GM12801 (cell line): ENCODE data around the gene TSPAN11.

ENCODE experiments used
- TF ChIP-seq, protein P1 (sequence below): IDR thresholded peaks from one replicate; pipeline ENCODE4 v1.5.1; 2011; ENCODE audit warnings: control low read depth; ENCODE audit not compliant: insufficient read length; ENCODE audit errors: extremely low read depth

Gene TSPAN11

GRCh38 chr12:30963709-30964564 lies 37.4 kb downstream of the TSPAN11 start:
- TF ChIP-seq, protein P1, sequence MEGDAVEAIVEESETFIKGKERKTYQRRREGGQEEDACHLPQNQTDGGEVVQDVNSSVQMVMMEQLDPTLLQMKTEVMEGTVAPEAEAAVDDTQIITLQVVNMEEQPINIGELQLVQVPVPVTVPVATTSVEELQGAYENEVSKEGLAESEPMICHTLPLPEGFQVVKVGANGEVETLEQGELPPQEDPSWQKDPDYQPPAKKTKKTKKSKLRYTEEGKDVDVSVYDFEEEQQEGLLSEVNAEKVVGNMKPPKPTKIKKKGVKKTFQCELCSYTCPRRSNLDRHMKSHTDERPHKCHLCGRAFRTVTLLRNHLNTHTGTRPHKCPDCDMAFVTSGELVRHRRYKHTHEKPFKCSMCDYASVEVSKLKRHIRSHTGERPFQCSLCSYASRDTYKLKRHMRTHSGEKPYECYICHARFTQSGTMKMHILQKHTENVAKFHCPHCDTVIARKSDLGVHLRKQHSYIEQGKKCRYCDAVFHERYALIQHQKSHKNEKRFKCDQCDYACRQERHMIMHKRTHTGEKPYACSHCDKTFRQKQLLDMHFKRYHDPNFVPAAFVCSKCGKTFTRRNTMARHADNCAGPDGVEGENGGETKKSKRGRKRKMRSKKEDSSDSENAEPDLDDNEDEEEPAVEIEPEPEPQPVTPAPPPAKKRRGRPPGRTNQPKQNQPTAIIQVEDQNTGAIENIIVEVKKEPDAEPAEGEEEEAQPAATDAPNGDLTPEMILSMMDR: no peak

DNA sequence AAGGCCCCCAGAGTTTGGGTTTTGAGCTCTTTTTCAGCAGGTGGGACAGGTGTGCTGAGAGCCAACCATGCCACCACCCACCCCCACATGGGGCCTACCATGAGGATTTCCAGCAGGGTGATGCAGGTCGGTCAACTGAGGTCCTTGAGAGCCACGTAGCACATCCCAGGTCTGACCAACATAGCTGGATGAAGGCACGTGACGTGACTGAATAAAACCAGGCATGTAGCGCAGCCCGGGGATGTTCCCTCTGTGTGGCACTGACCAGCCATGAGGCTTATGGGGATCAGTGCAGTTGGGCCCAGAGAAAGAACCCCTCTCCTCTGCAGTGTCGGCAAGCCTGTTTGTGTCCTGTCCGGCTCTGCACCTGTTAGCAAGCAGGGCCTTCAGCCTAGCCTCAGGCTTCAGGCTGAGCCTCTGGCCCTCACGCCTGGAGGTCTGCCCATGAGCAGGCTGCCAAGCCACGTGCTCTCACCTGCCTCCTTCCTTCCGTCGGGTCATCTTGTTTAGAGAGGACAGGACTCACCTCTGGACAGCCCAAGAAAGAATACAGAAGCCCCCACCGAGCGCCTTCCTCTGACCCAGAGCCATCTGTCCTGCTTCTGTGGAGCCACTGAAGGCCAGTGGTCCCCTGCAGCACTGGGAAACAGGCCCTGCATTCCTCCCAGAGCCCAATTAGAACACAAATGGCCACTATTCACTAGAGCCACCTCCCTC lies 38.5 kb downstream of the TSPAN11 start:
- TF ChIP-seq, protein P1: no peak

- TF ChIP-seq, protein P1: no peak
These were observed 39.1 kb downstream of the TSPAN11 start for GRCh38 chr12:30965613-30965985.

GRCh38 chr12:30967026-30967425 lies 40.5 kb downstream of the TSPAN11 start:
- TF ChIP-seq, protein P1: no peak

- TF ChIP-seq, protein P1: no peak
These were observed 41.7 kb downstream of the TSPAN11 start for GRCh38 chr12:30968211-30968610.

GRCh38 chr12:30969006-30969405 lies 42.5 kb downstream of the TSPAN11 start:
- TF ChIP-seq, protein P1: no peak

- TF ChIP-seq, protein P1: no peak
These were observed 43.3 kb downstream of the TSPAN11 start for GRCh38 chr12:30969606-30970395.
